BLaER1 treated with 17β-estradiol and CSF1 and Interleukin-3, amounts not matched to agents 10 nM and 100 nM (cell line): ENCODE results near the gene ZNF557.
A peak's percentile ranks its signal among the peaks of the same experiment; 100 is the strongest.

Experiments
- H3K27ac ChIP-seq, 11 experiments: shearing (Covaris generic); formaldehyde crosslinking; 2 replicates each; pipeline ENCODE4 v1.8.1; 2022
- H3K27me3 ChIP-seq, 11 experiments: shearing (Covaris generic); formaldehyde crosslinking; 2 replicates each; pipeline ENCODE4 v1.8.1; 2022
- H3K36me3 ChIP-seq, 11 experiments: shearing (Covaris generic); formaldehyde crosslinking; 2 replicates each; pipeline ENCODE4 v1.8.1; 2022
- H3K4me1 ChIP-seq, 10 experiments: shearing (Covaris generic); formaldehyde crosslinking; 2 replicates each; pipeline ENCODE4 v1.8.1; 2022
- H3K4me2 ChIP-seq, 11 experiments: shearing (Covaris generic); formaldehyde crosslinking; 2 replicates each; pipeline ENCODE4 v1.8.1; 2022
- H3K4me3 ChIP-seq, 10 experiments: shearing (Covaris generic); formaldehyde crosslinking; 2 replicates each; pipeline ENCODE4 v1.8.1; 2022
- H3K9ac ChIP-seq, 11 experiments: shearing (Covaris generic); formaldehyde crosslinking; 2 replicates each; pipeline ENCODE4 v1.8.1; 2022
- H3K9me3 ChIP-seq, 11 experiments: shearing (Covaris generic); formaldehyde crosslinking; replicated peaks in 1 of 11; 2 replicates each; pipeline ENCODE4 v1.8.1; 2022
- H4K20me1 ChIP-seq, 11 experiments: shearing (Covaris generic); formaldehyde crosslinking; 2 replicates each; pipeline ENCODE4 v1.8.1; 2022
- Cebpa-rat ChIP-seq, 11 experiments: shearing (Covaris generic); IDR thresholded peaks; 2 replicates each; pipeline ENCODE4 v1.8.1; 2022

Gene ZNF557

GRCh38 chr19:7101498-7102253 is 32.2 kb downstream of the ZNF557 start:
- Histone ChIP-seq H3K4me1 (peaks cover 31 to 70% (median 42%) of the 10 kb centered on the region in 10 experiments), H3K9ac (peak overlapping the region in 2 of 11 experiments; percentile 34 to 44; a peak in 2 of 22 replicates), H3K4me2 (peak overlapping the region in 7 of 11 experiments; percentile 10 to 77 (median 31); a peak in 7 of 22 replicates), H3K27me3 (no peaks in the 10 kb centered on the region), H4K20me1 (peaks cover 0 to 11% (median 0%) of the 10 kb centered on the region in 11 experiments; a peak in 3 of 22 replicates), H3K36me3 (peaks cover 0 to under 1% (median 0%) of the 10 kb centered on the region in 11 experiments; a peak in 1 of 22 replicates), H3K9me3 (peaks cover 15 to 17% (median 16%) of the 10 kb centered on the region in 11 experiments), H3K27ac (no peak overlapping the region), H3K4me3 (no peak overlapping the region)
- TF ChIP-seq Cebpa-rat (IDR thresholded peaks at IDR 0.05): no peak

GRCh38 chr19:7104747-7105447 is 35.4 kb downstream of the ZNF557 start:
- Histone ChIP-seq H3K4me2 (peak overlapping the region in 8 of 11 experiments; percentile 24 to 85 (median 67); a peak in 17 of 22 replicates), H3K4me3 (no peak overlapping the region), H3K9ac (0 out of 22 replicates have a peak overlapping the region, but pooled peaks of 1 of the 11 experiments have one; percentile 17), H3K36me3 (no peaks in the 10 kb centered on the region), H3K4me1 (peaks cover 26 to 57% (median 35%) of the 10 kb centered on the region in 10 experiments), H3K9me3 (0 out of 22 replicates have a peak, but pooled peaks cover 0 to 4% (median 0%) of the 10 kb centered on the region in 11 experiments), H3K27me3 (0 out of 22 replicates have a peak, but pooled peaks cover 0 to 4% (median 0%) of the 10 kb centered on the region in 11 experiments), H3K27ac (peak overlapping the region in 3 of 11 experiments; percentile 17 to 33 (median 25); a peak in 3 of 22 replicates), H4K20me1 (peaks cover 0 to 11% (median 0%) of the 10 kb centered on the region in 11 experiments; a peak in 3 of 22 replicates)
- no peak for TF ChIP-seq Cebpa-rat (IDR thresholded peaks at IDR 0.05)

GRCh38 chr19:7106711-7107657 is 37.5 kb downstream of the ZNF557 start:
- Histone ChIP-seq H3K4me3 (no peak overlapping the region), H3K4me1 (peaks cover 6 to 38% (median 29%) of the 10 kb centered on the region in 10 experiments; a peak in 19 of 20 replicates), H3K27ac (no peak overlapping the region; a peak in 1 of 22 replicates), H3K27me3 (peaks cover 0 to 5% (median 0%) of the 10 kb centered on the region in 11 experiments; a peak in 1 of 22 replicates), H3K9ac (no peak overlapping the region), H3K36me3 (no peaks in the 10 kb centered on the region), H3K9me3 (0 out of 22 replicates have a peak, but pooled peaks cover 0 to 4% (median 0%) of the 10 kb centered on the region in 11 experiments), H4K20me1 (peaks cover 0 to 11% (median 0%) of the 10 kb centered on the region in 11 experiments; a peak in 5 of 22 replicates), H3K4me2 (peak overlapping the region in 6 of 11 experiments; percentile 8 to 85 (median 76); a peak in 11 of 22 replicates)
- TF ChIP-seq Cebpa-rat (IDR thresholded peaks at IDR 0.05): no peak

- peaks cover 0 to 16% (median 10%) of the 10 kb centered on the region in 11 experiments; a peak in 9 of 22 replicates for H3K9me3 ChIP-seq
- no peak overlapping the region for H3K27ac ChIP-seq
- H3K4me3 ChIP-seq: no peak overlapping the region
- H3K4me2 ChIP-seq: no peak overlapping the region; a peak in 1 of 22 replicates
- H4K20me1 ChIP-seq: peaks cover 0 to 7% (median 0%) of the 10 kb centered on the region in 11 experiments; a peak in 5 of 22 replicates
- TF ChIP-seq Cebpa-rat (IDR thresholded peaks at IDR 0.05): no peak
- H3K4me1 ChIP-seq: peaks cover 0 to 21% (median 17%) of the 10 kb centered on the region in 10 experiments; a peak in 18 of 20 replicates
- peaks cover 0 to 5% (median 0%) of the 10 kb centered on the region in 11 experiments; a peak in 1 of 22 replicates for H3K27me3 ChIP-seq
- H3K36me3 ChIP-seq: peaks cover 0 to 20% (median 14%) of the 10 kb centered on the region in 11 experiments
- H3K9ac ChIP-seq: no peak overlapping the region
Measured at GRCh38 chr19:7109678-7110289, 40.3 kb downstream of the ZNF557 start.

GRCh38 chr19:7112675-7113074 is 43.2 kb downstream of the ZNF557 start:
- Histone ChIP-seq H3K4me1 (no peaks in the 10 kb centered on the region), H4K20me1 (peaks cover 0 to 12% (median 0%) of the 10 kb centered on the region in 11 experiments; a peak in 7 of 22 replicates), H3K27me3 (peaks cover 0 to 5% (median 0%) of the 10 kb centered on the region in 11 experiments; a peak in 1 of 22 replicates), H3K4me3 (no peak overlapping the region), H3K4me2 (no peak overlapping the region), H3K9me3 (peaks cover 4 to 21% (median 11%) of the 10 kb centered on the region in 11 experiments; a peak in 16 of 22 replicates), H3K9ac (no peak overlapping the region), H3K27ac (no peak overlapping the region), H3K36me3 (peaks cover 24 to 49% (median 43%) of the 10 kb centered on the region in 11 experiments)
- no peak for TF ChIP-seq Cebpa-rat (IDR thresholded peaks at IDR 0.05)

- Histone ChIP-seq H3K4me2 (no peak overlapping the region), H3K9me3 (peaks cover 4 to 21% (median 11%) of the 10 kb centered on the region in 11 experiments; a peak in 16 of 22 replicates), H3K9ac (no peak overlapping the region), H4K20me1 (peaks cover 0 to 12% (median 0%) of the 10 kb centered on the region in 11 experiments; a peak in 7 of 22 replicates), H3K4me3 (no peak overlapping the region), H3K4me1 (no peaks in the 10 kb centered on the region), H3K27me3 (peaks cover 0 to 5% (median 0%) of the 10 kb centered on the region in 11 experiments; a peak in 1 of 22 replicates), H3K36me3 (peaks cover 30 to 55% (median 48%) of the 10 kb centered on the region in 11 experiments), H3K27ac (no peak overlapping the region)
- TF ChIP-seq Cebpa-rat (IDR thresholded peaks at IDR 0.05): no peak
Measured at GRCh38 chr19:7113233-7113632, 43.7 kb downstream of the ZNF557 start.

GRCh38 chr19:7115721-7116120 is 46.2 kb downstream of the ZNF557 start:
- no peak overlapping the region for H3K4me2 ChIP-seq
- peaks cover 4 to 21% (median 11%) of the 10 kb centered on the region in 11 experiments; a peak in 16 of 22 replicates for H3K9me3 ChIP-seq
- no peak for TF ChIP-seq Cebpa-rat (IDR thresholded peaks at IDR 0.05)
- H3K4me1 ChIP-seq: no peaks in the 10 kb centered on the region
- no peak overlapping the region for H3K9ac ChIP-seq
- no peak overlapping the region for H3K4me3 ChIP-seq
- no peaks in the 10 kb centered on the region; a peak in 1 of 22 replicates for H3K27me3 ChIP-seq
- peaks cover 0 to 20% (median 18%) of the 10 kb centered on the region in 11 experiments; a peak in 12 of 22 replicates for H4K20me1 ChIP-seq
- no peak overlapping the region for H3K27ac ChIP-seq
- H3K36me3 ChIP-seq: peaks cover 52 to 80% (median 73%) of the 10 kb centered on the region in 11 experiments
